D341Med (cell line): ENCODE measurements around the gene TMEM80.
A peak's percentile ranks its signal among the peaks of the same experiment; 100 is the strongest.

Experiments
- DNase-seq: peaks from one replicate; pipeline ENCODE4 v3.0.0; 2012; ENCODE audit warnings: low spot score

Gene TMEM80

GRCh38 chr11:699753-700152 lies 4.1 kb downstream of the TMEM80 start:
- no peak for DNase-seq

- DNase-seq, result no peak
These were observed 6.3 kb downstream of the TMEM80 start for GRCh38 chr11:701741-702461.

GRCh38 chr11:702462-703461 lies 7.1 kb downstream of the TMEM80 start:
- no peak for DNase-seq

DNA sequence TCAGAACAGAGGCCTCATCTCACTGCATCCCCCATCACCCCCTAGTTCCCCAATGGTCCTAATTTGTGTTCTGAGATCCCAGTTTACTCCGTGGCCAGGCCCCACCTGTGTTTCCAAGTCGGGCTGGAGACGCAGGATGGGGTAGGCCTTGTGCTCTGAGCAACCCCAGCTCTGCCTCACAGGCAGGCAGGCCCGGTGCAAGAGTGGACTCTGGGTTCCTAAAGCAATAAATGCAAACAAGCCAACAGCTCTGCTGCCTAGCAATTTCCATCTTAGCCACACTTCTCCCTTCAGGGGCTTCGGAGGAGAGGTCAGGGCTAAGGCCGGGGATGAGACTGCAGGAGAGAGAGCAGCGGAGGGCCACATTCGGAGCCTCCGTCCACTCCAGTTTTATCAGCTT lies 7.9 kb downstream of the TMEM80 start:
- no peak for DNase-seq

GRCh38 chr11:704228-704674 lies 8.6 kb downstream of the TMEM80 start:
- DNase-seq, result no peak

GRCh38 chr11:704781-705645 lies 9.4 kb downstream of the TMEM80 start:
- no peak for DNase-seq

DNA sequence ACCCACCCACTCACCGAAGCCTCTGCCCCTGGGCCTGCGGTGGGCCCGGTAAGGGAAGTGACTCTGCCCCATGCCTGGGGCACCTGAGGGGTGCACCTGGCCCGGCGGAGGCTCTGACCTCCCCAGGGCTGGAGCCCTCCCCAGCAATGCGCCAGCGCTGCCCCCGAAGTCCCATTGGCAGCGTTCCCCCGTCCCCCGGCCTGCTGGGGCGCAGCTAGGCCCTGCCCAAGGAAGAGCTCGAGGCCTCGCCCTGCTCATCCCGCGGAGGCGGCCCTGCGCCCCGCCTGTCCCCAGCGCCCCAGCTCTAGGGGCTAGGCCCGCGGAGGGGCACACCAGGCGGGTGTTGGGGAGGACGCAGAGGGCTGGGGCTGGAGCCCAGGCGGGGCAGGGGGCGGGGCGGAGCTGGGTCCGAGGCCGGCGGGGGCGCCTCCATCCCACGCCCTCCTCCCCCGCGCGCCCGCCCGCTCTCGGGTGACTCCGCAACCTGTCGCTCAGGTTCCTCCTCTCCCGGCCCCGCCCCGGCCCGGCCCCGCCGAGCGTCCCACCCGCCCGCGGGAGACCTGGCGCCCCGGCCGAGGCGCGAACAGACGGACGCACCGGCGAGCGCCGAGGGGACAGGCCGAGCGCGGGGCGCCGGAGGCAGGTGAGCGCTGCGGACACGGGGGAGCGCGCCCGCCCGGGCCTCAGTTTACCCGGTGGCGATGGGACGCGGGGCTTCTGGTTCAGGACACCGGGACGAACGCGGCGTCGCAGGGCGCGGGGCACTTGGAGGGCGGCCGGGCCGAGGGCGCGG lies 10.2 kb downstream of the TMEM80 start, which contains the start of gene EPS8L2:
Gene EPS8L2 (plus strand): TSS at position 586 of the 793 bp plus-strand sequence. CDS start 3,177 bp downstream, outside the sequence.
- no peak for DNase-seq

DNA sequence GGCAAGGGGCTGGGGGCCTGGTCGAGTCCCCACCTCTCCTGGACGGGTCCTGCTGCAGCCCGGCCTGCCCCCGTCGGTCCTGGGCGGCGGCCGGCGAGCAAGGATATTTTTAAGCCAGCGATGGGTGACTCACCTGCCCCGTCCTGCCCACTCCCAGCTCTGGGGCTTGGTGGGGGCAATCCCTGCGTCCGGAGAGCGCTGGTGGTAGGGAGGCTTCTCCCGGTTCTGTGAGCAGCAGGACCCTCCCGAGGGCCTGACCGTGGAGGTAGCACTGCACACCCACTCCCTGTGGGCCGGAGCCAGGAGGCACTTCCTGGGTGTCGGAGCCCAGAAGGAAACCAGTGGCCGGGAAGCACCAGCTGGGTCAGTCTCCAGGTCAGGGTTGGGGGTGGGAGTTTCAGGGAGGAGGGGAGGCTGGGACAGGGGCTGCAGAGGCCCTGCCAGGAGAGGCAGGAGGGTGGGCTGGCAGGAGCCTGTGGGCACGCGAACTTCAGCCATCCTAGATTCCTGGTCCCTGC lies 10.9 kb downstream of the TMEM80 start:
- no peak for DNase-seq

DNA sequence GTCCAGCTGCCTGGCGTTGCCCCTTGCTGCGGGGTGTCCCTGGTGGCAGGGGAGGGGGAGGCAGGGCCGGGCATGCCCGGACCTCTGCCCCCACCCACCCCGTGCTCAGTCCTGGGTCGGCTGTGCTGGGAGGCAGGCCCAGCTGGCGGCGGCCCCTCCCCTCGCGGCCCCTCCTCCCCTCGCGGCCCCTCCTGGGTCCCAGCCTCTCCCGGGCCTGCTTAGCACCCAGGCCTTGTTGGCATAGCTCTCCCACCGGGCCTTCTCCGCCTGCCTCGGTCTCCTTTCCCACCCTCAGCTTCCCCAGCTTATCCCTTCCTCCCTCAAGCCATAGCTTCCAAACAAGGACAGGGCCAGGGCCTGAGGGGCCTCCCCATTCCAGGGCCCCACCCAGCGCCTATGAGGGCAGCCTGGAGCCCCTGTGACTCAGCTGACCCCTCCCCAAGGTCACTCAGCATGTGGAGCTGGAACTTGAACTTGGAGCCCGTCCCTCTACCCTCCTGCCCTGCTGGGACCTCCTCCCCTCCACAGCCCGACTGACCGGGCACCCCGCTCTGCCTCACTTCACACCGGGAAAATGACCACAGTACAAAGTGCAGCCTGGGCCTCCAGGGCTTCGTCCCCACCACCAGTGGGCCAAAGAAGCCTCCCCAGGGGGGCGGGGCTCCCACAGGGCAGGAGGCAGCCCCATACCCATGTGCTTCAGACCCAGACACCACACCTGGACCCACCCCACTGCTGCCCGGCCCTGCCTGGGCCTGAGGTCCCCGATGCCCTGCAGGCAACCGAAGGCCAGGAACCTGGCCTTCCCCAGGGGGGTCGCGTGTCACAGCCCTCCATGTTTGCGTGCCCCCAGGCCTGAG lies 11.6 kb downstream of the TMEM80 start:
- peak; percentile 42 for DNase-seq

GRCh38 chr11:707817-708420 lies 12.3 kb downstream of the TMEM80 start:
- DNase-seq, result peak; percentile 37

DNA sequence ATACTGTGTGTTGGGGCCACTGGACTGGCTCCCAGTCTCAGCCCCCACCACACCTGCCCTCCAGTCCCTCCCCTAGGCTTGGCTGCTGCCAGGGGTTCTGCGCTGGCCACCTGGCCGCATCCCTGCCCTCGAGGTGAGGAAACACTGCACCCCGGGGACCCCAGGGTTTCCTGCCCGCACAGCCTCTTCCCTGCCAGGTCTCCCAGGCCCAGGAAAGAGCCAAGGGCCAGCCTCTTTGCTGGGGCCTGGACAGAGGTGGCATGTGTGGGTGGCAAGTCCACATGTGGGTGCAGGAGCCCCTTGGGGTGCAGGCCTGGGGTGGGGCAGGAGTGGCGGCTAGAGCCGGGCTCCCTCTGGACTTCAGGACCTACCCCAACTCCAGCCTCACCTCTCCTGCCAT lies 12.9 kb downstream of the TMEM80 start:
- DNase-seq, result peak; percentile 27

GRCh38 chr11:709109-709997 lies 13.7 kb downstream of the TMEM80 start:
- peak; percentile 26 for DNase-seq

DNA sequence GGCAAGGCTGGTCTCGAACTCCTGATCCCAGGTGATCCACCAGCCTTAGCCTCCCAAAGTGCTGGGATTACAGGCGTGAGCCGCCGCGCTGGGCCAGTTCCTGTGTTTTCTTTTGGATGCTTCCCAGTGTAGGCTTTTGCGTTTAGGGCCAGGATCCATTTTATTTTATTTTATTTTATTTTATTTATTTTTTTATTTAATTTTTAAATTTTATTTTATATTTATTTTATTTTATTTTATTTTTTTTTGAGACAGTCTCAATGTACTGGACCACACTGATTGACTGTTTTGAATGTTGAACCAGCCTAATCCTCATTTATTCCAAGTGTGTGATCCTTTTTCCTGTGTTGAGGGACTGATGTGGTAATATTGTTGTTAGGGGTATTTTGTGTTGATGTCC lies 18.8 kb downstream of the TMEM80 start:
- DNase-seq, result no peak

DNA sequence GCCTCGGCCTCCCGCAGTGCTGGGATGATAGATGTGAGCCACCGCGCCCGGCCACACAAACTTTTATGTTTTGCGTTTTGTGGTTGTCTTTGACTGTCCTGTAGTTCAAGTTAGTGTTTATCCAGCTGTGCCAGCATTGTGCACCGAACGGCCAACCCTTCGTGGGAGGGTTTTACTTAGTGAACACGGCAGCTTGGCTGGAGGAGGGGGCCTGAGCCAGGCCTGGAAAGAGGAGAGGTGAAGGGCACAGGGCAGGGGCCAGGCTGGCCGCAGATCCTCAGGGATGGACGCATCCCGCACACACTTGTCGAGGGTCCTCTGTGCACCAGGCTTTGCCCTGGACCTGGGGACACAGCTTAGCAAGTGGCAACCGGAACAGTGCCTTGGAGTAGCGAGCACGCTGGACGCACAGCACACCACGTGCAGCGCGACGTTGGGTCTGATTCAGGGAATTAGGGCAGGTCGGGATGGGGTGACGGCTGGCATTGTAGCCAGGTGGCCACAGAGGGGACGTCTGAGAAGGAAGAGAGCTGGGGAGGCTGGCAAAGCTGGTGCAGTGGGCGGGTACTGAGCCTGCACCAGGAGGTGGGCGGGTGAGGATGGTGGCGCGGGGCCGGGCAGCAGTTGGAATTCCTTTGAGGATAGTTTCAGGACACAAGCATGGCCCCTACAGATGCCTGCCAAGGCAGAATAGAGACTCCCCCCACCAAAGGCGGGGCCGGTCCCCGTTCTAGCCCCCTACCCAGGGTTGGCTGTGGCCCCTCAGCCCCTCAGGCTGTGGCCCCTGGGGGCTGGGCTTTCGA lies 23.8 kb downstream of the TMEM80 start:
- peak; percentile 33 for DNase-seq

GRCh38 chr11:720017-720641 lies 24.5 kb downstream of the TMEM80 start:
- peak; percentile 42 for DNase-seq

DNA sequence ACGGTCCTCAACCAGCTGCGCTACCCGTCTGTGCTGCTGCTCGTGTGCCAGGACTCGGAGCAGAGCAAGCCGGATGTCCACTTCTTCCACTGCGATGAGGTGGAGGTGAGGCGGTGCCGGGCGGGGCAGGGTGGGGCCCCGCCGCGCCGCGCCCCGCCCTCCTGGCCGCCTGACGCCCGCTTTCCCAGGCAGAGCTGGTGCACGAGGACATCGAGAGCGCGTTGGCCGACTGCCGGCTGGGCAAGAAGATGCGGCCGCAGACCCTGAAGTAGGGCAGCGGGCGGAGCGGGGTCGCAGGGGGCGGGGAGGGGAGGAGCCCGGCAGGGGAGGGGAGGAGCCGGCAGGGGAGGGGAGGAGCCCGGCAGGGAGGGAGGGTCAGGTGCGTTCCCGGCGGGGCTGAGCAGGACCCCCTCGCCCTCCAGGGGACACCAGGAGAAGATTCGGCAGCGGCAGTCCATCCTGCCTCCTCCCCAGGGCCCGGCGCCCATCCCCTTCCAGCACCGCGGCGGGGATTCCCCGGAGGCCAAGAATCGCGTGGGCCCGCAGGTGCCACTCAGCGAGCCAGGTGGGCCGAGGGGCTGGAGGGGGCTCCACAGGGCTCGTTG lies 25.1 kb downstream of the TMEM80 start:
- peak; percentile 67 for DNase-seq
